Ishikawa (cell line): Measurements from ENCODE around the gene CISTR.

ENCODE experiments used
- EP300 ChIP-seq: IDR thresholded peaks from 2 replicates; pipeline ENCODE4 v1.6.1; 2012; ENCODE audit warnings: borderline replicate concordance
- USF1 ChIP-seq: IDR thresholded peaks from 2 replicates; pipeline ENCODE4 v1.6.1; 2012

DNA sequence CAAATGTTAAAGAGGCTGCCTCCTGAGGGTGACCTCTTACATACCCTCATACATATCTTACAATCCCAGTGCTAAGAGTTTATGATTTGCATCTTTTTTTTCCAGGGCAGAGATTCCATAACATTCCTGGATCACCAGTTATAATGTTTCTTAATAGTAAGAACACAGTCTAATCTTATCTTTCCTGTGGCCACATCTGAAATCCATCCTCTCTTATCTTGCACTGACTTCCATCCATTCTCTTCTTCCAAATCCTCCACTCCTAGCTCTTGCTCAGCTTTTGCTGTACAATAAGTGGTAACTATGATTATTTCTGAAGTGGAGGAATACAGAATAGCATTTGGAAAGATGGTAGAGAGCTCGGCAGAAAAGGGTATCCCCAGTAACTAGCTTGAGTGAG lies 30.8 kb downstream of the CISTR start:
- TF ChIP-seq EP300 (no peak), USF1 (no peak)
